ENCODE measurements around the gene TRIM62. TPM values are rescaled to one million over a fixed set of nuclear protein-coding genes. Genes with fewer than 3 reads are reported as not detected.

Gene TRIM62
- total RNA-seq, 1 donor from 2014 or later: 4.5 TPM

GRCh38 chr1:33157131-33157530 lies 24.7 kb downstream of the TRIM62 start:
- no peak for TF ChIP-seq CTCF (IDR thresholded peaks at IDR 0.05)
- no peaks in the 10 kb centered on the region for H3K4me1 ChIP-seq
- intact Hi-C loops (cut with DNase I): no loop called here

GRCh38 chr1:33155877-33156538 lies 25.8 kb downstream of the TRIM62 start:
- TF ChIP-seq CTCF (IDR thresholded peaks at IDR 0.05): no peak
- Histone ChIP-seq H3K36me3 (peaks cover 17% of the 10 kb centered on the region), H3K9me3 (no peaks in the 10 kb centered on the region), H3K4me1 (no peaks in the 10 kb centered on the region), H3K27ac (no peak overlapping the region), H3K4me3 (no peak overlapping the region), H3K27me3 (no peaks in the 10 kb centered on the region)
- DNase-seq (no peak), ATAC-seq (no peak)
- intact Hi-C loops (cut with DNase I): no loop called here

More at GRCh38 chr1:33157131-33157530, 24.7 kb downstream of the TRIM62 start:
- Histone ChIP-seq H3K27ac (no peak overlapping the region), H3K36me3 (peaks cover 17% of the 10 kb centered on the region), H3K4me3 (no peak overlapping the region), H3K27me3 (no peaks in the 10 kb centered on the region), H3K9me3 (no peaks in the 10 kb centered on the region)
- no peak for ATAC-seq
- DNase-seq: no peak

GRCh38 chr1:33153650-33154049 lies 28.2 kb downstream of the TRIM62 start:
- intact Hi-C loops (cut with DNase I): no loop called here
- no peak for ATAC-seq
- no peak for TF ChIP-seq CTCF (IDR thresholded peaks at IDR 0.05)
- Histone ChIP-seq H3K27me3 (no peaks in the 10 kb centered on the region), H3K27ac (no peak overlapping the region), H3K36me3 (peaks cover 9% of the 10 kb centered on the region), H3K4me3 (no peak overlapping the region), H3K9me3 (no peaks in the 10 kb centered on the region), H3K4me1 (no peaks in the 10 kb centered on the region)
- DNase-seq: no peak

DNA sequence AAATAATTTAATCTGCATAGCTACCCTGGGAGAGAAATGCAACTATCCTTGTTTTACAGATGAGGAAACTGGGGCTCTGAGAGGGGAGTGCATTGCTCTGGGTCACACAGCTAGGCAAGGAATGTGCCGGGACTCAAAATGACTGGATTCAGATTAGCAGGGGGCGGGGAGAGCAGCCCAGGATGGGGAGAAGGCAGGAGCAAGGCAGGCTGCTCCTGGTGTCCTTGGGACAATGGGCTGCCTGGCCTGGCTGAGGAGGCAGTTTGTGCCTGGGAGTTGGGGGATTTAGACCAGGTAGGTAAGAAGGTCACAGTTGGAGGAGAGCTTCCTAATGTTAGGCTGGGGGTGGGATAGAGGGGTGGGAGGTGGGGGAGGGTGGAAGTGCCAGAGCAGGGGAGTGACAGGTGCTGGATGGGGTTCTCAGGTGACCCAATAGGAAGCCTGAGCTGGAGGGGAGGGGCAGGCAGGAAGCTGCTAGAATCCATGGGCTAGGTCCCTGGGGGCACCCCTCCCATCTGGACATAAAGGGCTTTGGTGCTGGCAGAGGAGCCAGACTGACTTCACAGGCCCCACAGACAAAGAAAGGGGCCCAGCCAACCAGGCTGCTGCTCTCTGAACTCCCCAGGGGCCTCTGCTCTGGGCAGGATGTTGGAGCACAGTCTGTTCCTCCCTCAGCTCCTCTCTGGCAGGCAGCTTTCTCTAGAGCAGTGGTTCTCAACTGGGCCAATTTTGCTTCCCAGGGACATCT lies 29.0 kb downstream of the TRIM62 start:
- DNase-seq (no peak), ATAC-seq (peak; percentile 17)
- intact Hi-C loops (cut with DNase I): no loop called here
- H3K4me3 ChIP-seq: no peak overlapping the region
- peaks cover 1% of the 10 kb centered on the region for H3K36me3 ChIP-seq
- H3K4me1 ChIP-seq: no peaks in the 10 kb centered on the region
- H3K27ac ChIP-seq: peak overlapping the region; percentile 6
- no peak for TF ChIP-seq CTCF (IDR thresholded peaks at IDR 0.05)
- H3K27me3 ChIP-seq: no peaks in the 10 kb centered on the region
- H3K9me3 ChIP-seq: no peaks in the 10 kb centered on the region

DNA sequence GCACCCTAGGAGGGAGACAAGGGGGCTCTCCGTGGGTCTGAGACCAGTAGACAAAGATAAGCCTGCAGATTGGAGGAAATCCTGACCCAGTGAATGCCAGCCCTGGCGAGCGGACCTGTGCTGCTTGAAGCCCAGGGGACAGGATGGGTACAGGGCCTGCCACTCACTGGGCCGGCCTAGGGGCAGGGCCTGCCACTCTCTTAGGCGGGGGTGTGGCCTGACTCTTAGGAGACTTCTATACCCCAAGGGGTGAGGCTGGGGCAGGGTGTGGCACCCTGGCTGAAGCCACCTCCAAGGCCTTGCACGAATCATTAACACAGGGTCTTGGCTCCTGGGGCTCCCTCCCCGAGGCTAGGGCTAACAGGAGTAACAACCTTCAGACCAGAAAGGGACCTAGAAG lies 30.7 kb downstream of the TRIM62 start:
- intact Hi-C loops (cut with DNase I): no loop called here
- DNase-seq (no peak), ATAC-seq (no peak)
- no peak for TF ChIP-seq CTCF (IDR thresholded peaks at IDR 0.05)
- Histone ChIP-seq H3K4me3 (no peak overlapping the region), H3K27ac (no peak overlapping the region), H3K36me3 (no peaks in the 10 kb centered on the region), H3K4me1 (no peaks in the 10 kb centered on the region), H3K9me3 (no peaks in the 10 kb centered on the region), H3K27me3 (no peaks in the 10 kb centered on the region)
